ENCODE results near the gene NXT1.

GRCh38 chr20:23313271-23313670, 37.3 kb upstream of the NXT1 start:
- TF ChIP-seq ZNF384 (IDR thresholded peaks at IDR 0.05): no peak
- TF ChIP-seq SUZ12 (IDR thresholded peaks at IDR 0.05): no peak
- TF ChIP-seq FOXM1 (IDR thresholded peaks at IDR 0.05; ENCODE audit: borderline replicate concordance): no peak
- TF ChIP-seq FOXA1 (IDR thresholded peaks at IDR 0.05): no peak
- no peak for TF ChIP-seq PKNOX1 (IDR thresholded peaks at IDR 0.05)
- no peak for TF ChIP-seq SP1 (IDR thresholded peaks at IDR 0.05)
- TF ChIP-seq FOXK2 (IDR thresholded peaks at IDR 0.05): no peak
- no peak for TF ChIP-seq TARDBP (IDR thresholded peaks at IDR 0.05)
- TF ChIP-seq LEF1 (IDR thresholded peaks at IDR 0.05; ENCODE audit: borderline replicate concordance): no peak
- TF ChIP-seq ELF4 (IDR thresholded peaks at IDR 0.05): no peak

Measured in HEK293T (cell line).